HUDEP-2 (cell line): ENCODE data around the gene DBN1.
"Not testable (repeated sequence)": the region's sequence is repeated elsewhere in the genome, so short reads cannot be mapped to it uniquely, and the experiment has no call there.

Source experiments
- DNase-seq, 76 experiments: peaks; one replicate each; lab custom pipeline; 2025; ENCODE audit not compliant: unreplicated experiment in 76 of 76; lab: John Stamatoyannopoulos, UW

The DBN1 gene

GRCh38 chr5:177432143-177432838, 41.1 kb downstream of the DBN1 start:
- no peak for DNase-seq

DNA sequence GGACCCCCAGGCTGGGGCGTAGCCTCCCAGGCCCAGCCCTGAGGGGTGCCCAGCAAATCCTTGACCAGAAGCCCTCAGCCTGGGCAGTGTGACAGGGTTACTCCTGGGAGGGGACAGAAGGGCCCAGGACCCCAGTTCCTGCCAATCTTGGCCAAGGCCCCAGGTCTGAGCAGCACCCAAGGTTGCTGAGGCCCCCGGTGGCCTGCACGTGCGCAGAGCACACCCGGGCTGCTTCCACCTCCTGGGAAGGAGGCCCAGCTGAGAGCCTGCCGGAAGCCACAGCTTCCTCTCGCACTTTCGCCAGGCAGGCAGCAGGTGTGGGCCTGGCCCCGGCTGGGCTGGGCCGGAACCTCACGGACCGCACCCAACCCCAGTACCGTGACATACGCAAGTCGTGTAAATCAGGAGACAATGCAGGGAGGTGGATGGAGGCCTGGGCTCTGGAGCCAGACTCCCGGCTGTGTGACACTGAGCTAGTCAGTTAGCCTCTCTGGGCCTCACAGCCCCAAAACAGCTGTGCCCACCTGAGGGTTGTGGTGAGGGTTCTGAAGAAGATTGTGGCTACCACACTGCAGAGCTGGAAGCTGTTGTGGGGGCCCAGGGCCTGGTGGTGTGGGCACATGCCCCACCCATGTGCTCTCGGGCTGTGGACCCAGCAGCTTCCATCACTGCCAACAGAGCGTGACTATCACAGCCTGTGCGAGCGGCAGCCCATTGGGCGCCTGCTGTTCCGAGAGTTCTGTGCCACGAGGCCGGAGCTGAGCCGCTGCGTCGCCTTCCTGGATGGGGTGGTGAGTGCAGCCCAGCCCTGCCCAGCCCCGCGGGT, 41.9 kb downstream of the DBN1 start:
- DNase-seq: no peak

DNA sequence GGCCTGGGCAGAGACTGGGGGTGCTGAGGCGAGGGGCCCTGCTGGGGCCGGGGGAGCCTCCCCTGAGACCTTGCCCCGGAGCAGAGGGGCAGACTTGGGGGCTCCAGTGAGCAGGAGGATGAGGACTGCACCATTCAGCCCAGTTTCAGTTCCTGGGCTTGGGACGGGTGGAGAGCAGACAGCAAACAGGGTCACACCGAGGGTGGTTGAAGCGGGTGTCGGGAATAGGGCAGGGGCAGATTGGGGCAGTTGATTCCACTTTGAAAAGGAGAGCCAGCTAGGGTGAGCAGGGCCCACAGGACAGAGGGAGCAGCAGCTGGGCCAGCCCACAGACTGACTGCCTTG, 42.5 kb downstream of the DBN1 start:
- DNase-seq: no peak

- DNase-seq: no peak
Observed at GRCh38 chr5:177430140-177430951, 43.1 kb downstream of the DBN1 start.

DNA sequence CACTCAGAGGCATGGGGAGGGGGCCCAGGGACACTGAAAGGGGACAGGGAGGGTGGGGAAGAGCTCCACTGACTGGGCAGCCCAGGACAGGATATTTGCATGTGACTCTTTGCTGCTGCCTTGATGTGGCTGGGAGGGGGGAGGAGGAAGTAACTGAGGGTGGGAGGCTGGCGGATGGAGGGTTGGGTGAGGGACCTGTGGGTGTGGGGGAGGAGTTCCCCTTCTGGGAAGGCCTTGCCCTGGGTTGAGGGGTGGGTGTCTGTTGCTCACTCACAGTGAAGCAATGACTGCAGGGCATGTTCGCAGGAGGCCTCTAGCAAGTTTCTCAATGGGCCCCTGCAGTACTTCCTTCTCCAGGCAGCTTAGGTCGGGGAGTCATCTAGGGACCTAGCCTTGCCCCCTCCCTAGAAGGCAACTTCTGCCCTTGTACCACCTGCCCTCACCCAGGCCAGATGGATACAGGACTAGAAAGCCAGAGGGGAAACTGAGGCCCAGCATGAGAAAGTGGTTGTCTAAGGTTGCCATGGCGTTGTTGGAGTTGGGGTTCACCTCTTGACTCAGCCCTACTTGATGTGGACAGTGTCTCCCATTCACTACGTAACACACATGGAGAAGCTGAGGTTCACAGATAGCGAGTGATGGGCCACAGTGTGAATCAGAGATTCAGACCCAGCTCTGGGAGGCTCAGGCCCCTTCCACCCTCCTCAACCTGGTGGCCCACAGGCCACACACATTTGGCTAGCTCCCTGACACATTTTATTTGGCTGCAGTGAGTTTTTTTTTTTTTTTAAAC, 44.0 kb downstream of the DBN1 start:
- DNase-seq: peak in 1 of 76 experiments; percentile 10

- no peak for DNase-seq
Observed at GRCh38 chr5:177428574-177429217, 44.7 kb downstream of the DBN1 start.

- DNase-seq: peak in 65 of 76 experiments; percentile 12 to 77 (median 53)
Observed at GRCh38 chr5:177427919-177428573, 45.4 kb downstream of the DBN1 start.

- peak in 51 of 76 experiments; percentile 8 to 63 (median 33) for DNase-seq
Observed at GRCh38 chr5:177427211-177427822, 46.1 kb downstream of the DBN1 start.

- peak in 23 of 76 experiments; percentile 14 to 46 (median 26) for DNase-seq
Observed at GRCh38 chr5:177426566-177427210, 46.7 kb downstream of the DBN1 start, which contains the start of gene GRK6. TSS of gene GRK6 (plus strand) at chr5:177426676. CDS start at chr5:177426846, 170 bp downstream.

DNA sequence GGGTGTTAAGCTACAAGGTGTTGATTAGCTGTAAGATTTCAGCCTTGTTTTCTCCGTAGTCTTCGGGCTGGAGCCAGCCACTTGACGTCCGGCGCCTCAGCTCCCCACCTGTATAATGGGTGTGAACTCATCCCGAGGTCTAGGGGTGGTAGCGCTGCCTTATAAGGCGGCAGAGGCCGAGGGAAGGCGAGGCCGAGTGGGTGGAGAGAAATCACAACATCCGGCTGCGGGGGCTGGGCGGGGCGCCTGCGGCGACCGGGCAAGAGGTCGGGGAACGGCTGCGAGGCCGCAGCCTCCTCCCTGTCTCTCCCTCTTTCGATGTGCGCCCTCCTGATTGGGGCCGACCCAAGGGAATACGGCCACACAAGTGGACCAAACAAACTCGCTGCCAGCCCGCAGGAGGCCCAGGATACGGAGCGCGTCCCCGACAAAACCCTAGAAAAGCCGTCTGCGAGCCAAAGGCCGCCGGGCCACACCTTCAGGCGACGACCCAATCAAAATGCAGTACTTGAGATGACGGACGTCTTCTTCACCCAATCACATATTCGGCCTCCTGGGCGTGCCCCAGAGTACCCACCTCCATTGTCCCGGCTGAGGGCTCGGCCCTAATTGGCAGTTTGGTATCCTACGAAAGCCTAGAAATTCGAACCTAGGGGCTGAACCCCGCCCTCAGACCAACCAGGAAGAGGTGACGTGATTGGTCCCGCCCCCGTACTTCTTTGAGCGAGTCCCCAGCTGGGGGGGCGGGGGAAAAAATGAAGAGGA, 47.5 kb downstream of the DBN1 start:
- peak in 75 of 76 experiments; percentile 87 to 100 (median 99) for DNase-seq

GRCh38 chr5:177425196-177425800, 48.1 kb downstream of the DBN1 start:
- DNase-seq: peak in 1 of 76 experiments; percentile 43

DNA sequence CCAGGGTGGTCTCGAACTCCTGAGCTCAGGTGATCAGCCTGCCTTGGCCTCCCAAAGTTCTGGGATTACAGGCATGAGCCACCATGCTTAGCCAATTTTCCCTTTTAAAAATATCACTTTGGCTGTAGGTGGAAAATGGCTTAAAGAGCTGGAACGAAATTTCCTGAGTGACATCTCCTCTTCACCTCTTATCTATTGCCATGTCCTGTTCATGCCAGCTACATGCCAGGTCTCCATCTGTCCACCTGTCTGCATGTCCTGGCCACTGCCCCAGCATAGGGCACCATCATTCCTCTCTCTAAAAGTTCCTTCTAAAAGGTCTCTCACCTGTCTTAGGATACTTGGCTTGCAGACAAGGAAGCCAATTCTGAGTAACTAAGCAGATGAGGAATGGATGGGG, 49.8 kb downstream of the DBN1 start:
- no peak for DNase-seq

DNA sequence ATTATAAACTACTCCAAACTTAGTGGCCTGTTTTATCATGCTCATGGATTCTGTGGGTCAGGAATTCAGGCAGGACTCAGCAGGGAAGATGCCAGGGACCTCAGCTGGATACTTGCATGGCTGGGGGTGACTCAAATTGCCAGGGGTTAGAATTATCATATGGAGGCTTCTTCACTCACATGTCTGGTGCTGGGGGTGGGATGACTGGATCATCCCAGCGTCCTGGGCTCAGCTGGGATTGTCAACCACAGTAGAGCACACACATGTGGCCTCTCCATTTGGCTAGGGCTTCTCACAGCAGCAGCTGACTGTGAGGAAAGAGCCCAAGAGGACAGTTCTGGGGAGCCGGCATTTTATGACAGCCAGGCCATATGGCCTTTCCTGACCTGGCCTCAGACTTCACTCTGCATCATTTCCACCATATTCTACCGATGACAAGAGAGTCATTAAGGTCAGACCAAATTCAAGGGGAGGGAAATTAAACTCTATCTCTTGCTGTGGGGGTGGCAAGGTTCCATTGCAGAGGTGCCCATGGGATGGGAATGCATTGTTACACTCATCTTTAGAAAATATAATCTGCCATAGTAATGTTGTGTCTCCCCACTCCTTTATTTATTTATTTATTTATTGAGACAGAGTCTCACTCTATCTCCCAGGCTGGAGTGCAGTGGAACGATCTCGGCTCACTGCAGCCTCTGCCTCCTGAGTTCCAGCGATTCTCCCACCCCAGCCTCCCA, 52.2 kb downstream of the DBN1 start:
- no peak for DNase-seq

GRCh38 chr5:177420472-177420871, 53.0 kb downstream of the DBN1 start:
- not testable (repeated sequence) for DNase-seq

DNA sequence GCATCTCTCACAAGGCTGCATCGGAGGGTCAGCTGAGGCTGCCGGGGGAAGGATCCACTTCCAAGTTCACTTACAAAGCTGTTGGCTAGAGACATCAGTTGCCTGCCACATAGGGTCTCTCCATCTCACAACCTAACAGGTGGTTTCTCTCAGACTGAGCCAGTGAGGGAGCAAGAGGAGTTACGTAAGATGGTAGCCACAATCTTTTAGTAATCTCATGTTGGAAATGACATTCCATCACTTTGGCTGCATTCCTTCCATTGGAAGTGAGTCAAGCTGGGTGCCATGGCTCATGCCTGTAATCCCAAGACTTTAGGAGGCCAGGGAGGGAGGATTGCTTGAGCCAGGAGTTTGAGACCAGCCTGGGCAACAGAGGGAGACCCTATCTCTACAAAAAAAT, 54.4 kb downstream of the DBN1 start:
- no peak for DNase-seq

- not testable (repeated sequence) for DNase-seq
Observed at GRCh38 chr5:177417081-177417480, 56.4 kb downstream of the DBN1 start.

DNA sequence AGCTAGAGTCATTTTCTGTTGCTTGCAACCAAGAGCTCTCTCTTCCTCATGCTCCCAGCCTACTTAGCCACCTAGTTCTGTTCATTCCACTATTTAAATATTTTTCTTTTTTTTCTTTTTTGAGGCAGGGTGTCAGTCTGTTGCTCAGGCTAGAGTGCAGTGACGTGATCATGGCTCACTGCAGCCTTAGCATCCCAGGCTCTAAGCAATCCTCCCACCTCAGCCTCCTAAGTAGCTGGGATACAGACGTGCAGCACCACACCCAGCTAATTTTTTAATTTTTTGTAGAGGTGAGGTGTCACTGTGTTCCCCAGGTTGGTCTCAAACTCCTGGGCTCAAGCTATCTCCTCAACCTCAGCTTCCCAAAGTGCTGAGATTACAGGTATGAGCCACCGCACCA, 59.0 kb downstream of the DBN1 start:
- no peak for DNase-seq
